ENCODE results near the gene PGGT1B. TPM values are rescaled to one million over a fixed set of nuclear protein-coding genes. Genes with fewer than 3 reads are reported as not detected.

PGGT1B gene
- total RNA-seq, 1 experiment from 2014 or later = 59.7 TPM

DNA sequence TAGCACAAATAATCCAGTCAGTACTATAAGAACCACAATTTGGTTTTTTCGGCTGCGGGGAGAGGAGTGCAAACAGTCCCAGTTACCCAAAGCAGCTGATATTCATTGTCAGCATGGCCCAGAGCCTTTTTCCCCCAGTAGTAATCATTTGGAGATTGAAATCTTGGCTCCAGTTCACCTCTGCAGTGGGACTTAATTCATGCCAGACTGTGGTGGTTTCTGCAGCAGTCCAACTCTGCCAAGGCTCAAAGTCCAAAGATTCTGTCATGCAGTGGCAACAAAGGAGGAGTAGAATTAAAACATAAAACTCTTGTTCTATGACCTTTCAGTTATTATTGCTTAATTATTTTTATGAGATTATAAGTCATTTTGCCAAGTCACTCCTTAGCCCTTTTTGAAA lies 68.0 kb downstream of the PGGT1B start:
- no peak overlapping the region for H3K23ac ChIP-seq (ENCODE audit: insufficient read length, low read depth, low read length)
- no peaks in the 10 kb centered on the region for H3K9me3 Mint-ChIP-seq
- H2BK5ac ChIP-seq (ENCODE audit: insufficient read length, low read length) = no peak overlapping the region
- no peak overlapping the region for H2BK120ac ChIP-seq (ENCODE audit: low read depth, low read length, poor library complexity, severe bottlenecking)
- no peak overlapping the region for H4K5ac ChIP-seq (ENCODE audit: insufficient read length, low read depth, low read length)
- no peaks in the 10 kb centered on the region for H3K27me3 ChIP-seq (ENCODE audit: insufficient read depth, low read length)
- no peak overlapping the region for H3K4ac ChIP-seq (ENCODE audit: low read depth, low read length)
- no peak for DNase-seq
- no peaks in the 10 kb centered on the region for H4K20me1 ChIP-seq (ENCODE audit: control insufficient read depth, insufficient read depth, insufficient read length)
- no peaks in the 10 kb centered on the region for H3K79me1 ChIP-seq (ENCODE audit: insufficient read depth, low read depth, low read length, poor library complexity, severe bottlenecking)
- H2BK12ac ChIP-seq (ENCODE audit: insufficient read length, low read depth, low read length) = no peak overlapping the region
- no peak overlapping the region for H2AK5ac ChIP-seq (ENCODE audit: insufficient read length, low read length)
- no peak overlapping the region for H3K4me2 ChIP-seq (ENCODE audit: insufficient read depth, insufficient read length, low read length)
- WGBS (ENCODE audit: extremely low coverage, insufficient read length, low lambda C conversion rate) = no CpG with 5 or more reads among the region's 2 CpGs
- H3K4me1 ChIP-seq (ENCODE audit: insufficient read depth, low read length) = peaks cover 2% of the 10 kb centered on the region; the same call in 1 of the 2 replicates
- H3K9ac ChIP-seq (ENCODE audit: extremely low read depth, insufficient read length, low read length) = no peak overlapping the region
- H2AFZ ChIP-seq (ENCODE audit: low read length) = no peak overlapping the region
- H3K18ac ChIP-seq (ENCODE audit: insufficient read length, low read depth, low read length) = no peak overlapping the region
- no peak overlapping the region for H3K14ac ChIP-seq (ENCODE audit: insufficient read depth, low read length)
- no peak for TF ChIP-seq CTCF (conservative IDR thresholded peaks at IDR 0.05)
- H3K56ac ChIP-seq (ENCODE audit: insufficient read length, low read depth, low read length) = no peak overlapping the region
- H3K9me3 ChIP-seq (ENCODE audit: control insufficient read depth, low read depth, low read length) = no peaks in the 10 kb centered on the region
- H3K4me1 Mint-ChIP-seq = peaks cover 14% of the 10 kb centered on the region in 2 experiments
- H3K27ac Mint-ChIP-seq = no peak overlapping the region
- H4K8ac ChIP-seq (replicated peaks; ENCODE audit: insufficient read length, low read depth, low read length) = no peak overlapping the region
- no peak overlapping the region for H3T11ph ChIP-seq (ENCODE audit: low read length)
- H3K36me3 Mint-ChIP-seq (ENCODE audit: insufficient read depth in 1 of 3, low read depth in 3 of 3) = no peaks in the 10 kb centered on the region
- H3K79me2 ChIP-seq (ENCODE audit: insufficient read depth, low read length) = no peaks in the 10 kb centered on the region
- H2BK15ac ChIP-seq (ENCODE audit: low read depth, low read length) = no peak overlapping the region
- H3K27ac ChIP-seq (ENCODE audit: insufficient read length, low read depth, low read length) = no peak overlapping the region
- H2BK20ac ChIP-seq (ENCODE audit: low read depth, low read length, poor library complexity, severe bottlenecking) = no peak overlapping the region
- no peaks in the 10 kb centered on the region for H3K23me2 ChIP-seq (ENCODE audit: insufficient read length, low read depth, low read length, poor library complexity, severe bottlenecking)
- H3K27me3 Mint-ChIP-seq (ENCODE audit: low read depth) = no peaks in the 10 kb centered on the region; the same call in 1 of the 2 replicates
- no peak overlapping the region for H3K4me3 Mint-ChIP-seq
- H4K91ac ChIP-seq (ENCODE audit: insufficient read length, low read depth, low read length) = no peak overlapping the region
